Neural cell (in vitro differentiated cells): ENCODE results near the gene HRK. TPM values are rescaled to one million over a fixed set of nuclear protein-coding genes. Genes with fewer than 3 reads are reported as not detected.

ENCODE experiments used
- H2AFZ ChIP-seq: fragments of 200-600, 300-800 bp; sonication (generic), shearing (Covaris generic); 2 replicates; pipeline ENCODE4 v1.6.0; 2014; ENCODE audit warnings: low read depth, mild to moderate bottlenecking, antibody characterized with exemption, low read length, moderate library complexity
- H3F3A ChIP-seq: fragments of 200-600 bp; shearing (Covaris generic); 2 replicates; pipeline ENCODE4 v1.6.1; 2016; ENCODE audit warnings: mild to moderate bottlenecking, moderate library complexity, mixed read lengths, antibody characterized with exemption, low read length; ENCODE audit not compliant: insufficient read depth, poor library complexity, severe bottlenecking
- H3K27ac ChIP-seq: fragments of 200-600, 300-800 bp; sonication (generic), shearing (Covaris generic); 2 replicates; pipeline ENCODE4 v1.5.1; 2014; ENCODE audit warnings: mild to moderate bottlenecking, low read length, moderate library complexity
- H3K27me3 ChIP-seq: fragments of 300-800, 200-600 bp; sonication (generic), shearing (Covaris generic); 2 replicates; pipeline ENCODE4 v1.6.0; 2014; ENCODE audit warnings: mild to moderate bottlenecking, low read depth, low read length, moderate library complexity; ENCODE audit not compliant: insufficient read depth
- H3K36me3 ChIP-seq: fragments of 300-800, 200-600 bp; sonication (generic), shearing (Covaris generic); 2 replicates; pipeline ENCODE4 v1.5.1; 2014; ENCODE audit warnings: mild to moderate bottlenecking, antibody characterized with exemption, low read length, moderate library complexity; ENCODE audit not compliant: insufficient read depth
- H3K4me2 ChIP-seq: fragments of 300-800, 200-600 bp; sonication (generic), shearing (Covaris generic); 2 replicates; pipeline ENCODE4 v1.6.0; 2014; ENCODE audit warnings: mild to moderate bottlenecking, low read length
- H3K4me3 ChIP-seq: fragments of 300-800, 200-600 bp; sonication (generic), shearing (Covaris generic); 2 replicates; pipeline ENCODE4 v1.5.1; 2014; ENCODE audit warnings: mild to moderate bottlenecking, low read length, moderate library complexity
- H3K79me2 ChIP-seq: fragments of 200-600 bp; shearing (Covaris generic); replicated peaks from 2 replicates; pipeline ENCODE4 v1.6.0; 2014; ENCODE audit warnings: mild to moderate bottlenecking, low read length, moderate library complexity; ENCODE audit not compliant: insufficient read depth
- H3K9ac ChIP-seq: fragments of 300-800, 200-600 bp; sonication (generic), shearing (Covaris generic); 2 replicates; pipeline ENCODE4 v1.6.1; 2016; ENCODE audit warnings: mild to moderate bottlenecking, low read length, mixed read lengths
- H3K9me2 ChIP-seq: fragments of 200-600 bp; shearing (Covaris generic); 2 replicates; pipeline ENCODE4 v1.6.1; 2016; ENCODE audit warnings: mild to moderate bottlenecking, low read length, mixed read lengths; ENCODE audit not compliant: insufficient read depth
- H3K9me3 ChIP-seq: fragments of 200-600, 300-800 bp; sonication (generic), shearing (Covaris generic); 2 replicates; pipeline ENCODE4 v1.6.1; 2016; ENCODE audit warnings: mild to moderate bottlenecking, mixed run types, low read length, moderate library complexity, mixed read lengths
- H4K20me1 ChIP-seq: fragments of 200-600 bp; shearing (Covaris generic); 2 replicates; pipeline ENCODE4 v1.6.1; 2016; ENCODE audit warnings: mild to moderate bottlenecking, mixed run types; ENCODE audit not compliant: insufficient read depth
- EP300 ChIP-seq: fragments of 450-650 bp; conservative IDR thresholded peaks from 2 replicates; pipeline ENCODE4 v1.6.1; 2014; ENCODE audit warnings: antibody characterized with exemption, mild to moderate bottlenecking, moderate library complexity; ENCODE audit not compliant: poor library complexity, severe bottlenecking
- EZH2 ChIP-seq: fragments of 200-600, 300-800 bp; shearing (Covaris generic), sonication (generic); IDR thresholded peaks from 2 replicates; pipeline ENCODE4 v1.6.1; 2014; ENCODE audit warnings: antibody characterized with exemption, low read length, borderline replicate concordance, mild to moderate bottlenecking; ENCODE audit not compliant: insufficient read depth, poor library complexity, severe bottlenecking
- MXI1 ChIP-seq: fragments of 450-650 bp; conservative IDR thresholded peaks from 2 replicates; pipeline ENCODE4 v1.6.1; 2014; ENCODE audit warnings: antibody characterized with exemption, mild to moderate bottlenecking; ENCODE audit not compliant: poor library complexity, severe bottlenecking
- POLR2AphosphoS5 ChIP-seq: IDR thresholded peaks from 2 replicates; pipeline ENCODE4 v1.6.1; 2012
- RAD21 ChIP-seq: fragments of 450-650 bp; conservative IDR thresholded peaks from 2 replicates; pipeline ENCODE4 v1.6.1; 2014; ENCODE audit warnings: antibody characterized with exemption, mild to moderate bottlenecking, moderate library complexity
- SMC3 ChIP-seq: fragments of 450-650 bp; conservative IDR thresholded peaks from 2 replicates; pipeline ENCODE4 v1.6.1; 2014; ENCODE audit warnings: antibody characterized with exemption, mild to moderate bottlenecking, moderate library complexity; ENCODE audit not compliant: poor library complexity
- TAF1 ChIP-seq: IDR thresholded peaks from 2 replicates; pipeline ENCODE4 v1.6.1; 2012; ENCODE audit warnings: low read depth
- polyA plus RNA-seq: library from polyadenylated mRNA; depleted of rRNA; stranded (reverse); fragments of >200 nt; gene quantifications from 2 replicates; pipeline ENCODE4 v1.2.3, GENCODE V29; 2014
- TF ChIP-seq, protein P1 (sequence below): fragments of 450-650 bp; IDR thresholded peaks from 2 replicates; pipeline ENCODE4 v1.5.1; 2014; ENCODE audit warnings: antibody characterized with exemption, mild to moderate bottlenecking, moderate library complexity; ENCODE audit not compliant: poor library complexity, severe bottlenecking
- TF ChIP-seq, protein P2 (sequence below): IDR thresholded peaks from 2 replicates; pipeline ENCODE4 v1.6.1; 2012; ENCODE audit warnings: borderline replicate concordance

The HRK gene
- polyA plus RNA-seq, 1 donor from 2014 or later = 1.4 TPM

DNA sequence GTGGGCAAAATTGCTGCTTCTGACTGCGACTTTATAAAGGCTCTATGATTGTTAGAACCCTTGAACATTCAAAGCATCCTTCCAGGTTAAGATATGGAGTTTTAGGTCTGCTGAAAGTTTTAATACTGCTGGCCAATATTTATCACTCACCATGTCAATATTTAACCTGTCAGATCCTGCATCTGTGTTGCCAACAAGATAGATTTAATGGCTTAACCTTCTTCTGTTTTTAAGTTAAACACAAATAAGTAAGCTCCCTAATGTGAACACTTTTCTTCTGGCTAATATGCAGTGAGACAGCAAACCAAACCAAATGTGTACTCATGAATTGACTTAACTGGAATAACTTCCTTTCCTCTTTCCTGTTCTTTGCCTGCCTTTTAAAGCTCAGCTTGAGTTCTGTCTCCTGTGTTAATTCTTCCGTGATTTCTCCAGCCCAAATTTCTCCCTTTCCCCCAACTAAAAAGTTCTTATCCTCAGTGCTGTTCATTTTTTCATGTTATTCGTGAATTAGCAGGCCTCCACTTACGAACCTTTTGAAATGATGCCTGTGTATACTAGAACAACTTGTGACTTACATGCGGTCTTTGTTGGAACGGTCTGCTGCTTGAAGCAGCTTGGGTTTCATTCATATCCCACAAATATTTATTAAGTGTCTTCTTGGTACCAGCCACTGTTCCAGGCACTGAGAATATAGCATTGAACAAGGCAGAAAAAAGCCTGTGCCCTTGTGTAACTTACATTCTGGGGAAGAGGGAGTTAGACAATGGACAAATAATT is 38.7 kb upstream of the HRK start:
- H3K36me3 ChIP-seq = no peaks in the 10 kb centered on the region
- no peaks in the 10 kb centered on the region for H3F3A ChIP-seq
- no peaks in the 10 kb centered on the region for H3K27me3 ChIP-seq
- H3K9me2 ChIP-seq = no peaks in the 10 kb centered on the region
- no peaks in the 10 kb centered on the region for H3K9me3 ChIP-seq
- no peak overlapping the region for H2AFZ ChIP-seq
- H3K9ac ChIP-seq = no peak overlapping the region
- H3K4me2 ChIP-seq = no peak overlapping the region
- H3K27ac ChIP-seq = no peak overlapping the region
- H3K79me2 ChIP-seq = peaks cover 2% of the 10 kb centered on the region
- TF ChIP-seq EP300 = no peak
- no peak for TF ChIP-seq MXI1
- no peak for TF ChIP-seq TAF1
- TF ChIP-seq SMC3 = no peak
- TF ChIP-seq EZH2 = no peak
- TF ChIP-seq, protein P1, sequence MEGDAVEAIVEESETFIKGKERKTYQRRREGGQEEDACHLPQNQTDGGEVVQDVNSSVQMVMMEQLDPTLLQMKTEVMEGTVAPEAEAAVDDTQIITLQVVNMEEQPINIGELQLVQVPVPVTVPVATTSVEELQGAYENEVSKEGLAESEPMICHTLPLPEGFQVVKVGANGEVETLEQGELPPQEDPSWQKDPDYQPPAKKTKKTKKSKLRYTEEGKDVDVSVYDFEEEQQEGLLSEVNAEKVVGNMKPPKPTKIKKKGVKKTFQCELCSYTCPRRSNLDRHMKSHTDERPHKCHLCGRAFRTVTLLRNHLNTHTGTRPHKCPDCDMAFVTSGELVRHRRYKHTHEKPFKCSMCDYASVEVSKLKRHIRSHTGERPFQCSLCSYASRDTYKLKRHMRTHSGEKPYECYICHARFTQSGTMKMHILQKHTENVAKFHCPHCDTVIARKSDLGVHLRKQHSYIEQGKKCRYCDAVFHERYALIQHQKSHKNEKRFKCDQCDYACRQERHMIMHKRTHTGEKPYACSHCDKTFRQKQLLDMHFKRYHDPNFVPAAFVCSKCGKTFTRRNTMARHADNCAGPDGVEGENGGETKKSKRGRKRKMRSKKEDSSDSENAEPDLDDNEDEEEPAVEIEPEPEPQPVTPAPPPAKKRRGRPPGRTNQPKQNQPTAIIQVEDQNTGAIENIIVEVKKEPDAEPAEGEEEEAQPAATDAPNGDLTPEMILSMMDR = no peak
- TF ChIP-seq, protein P2, sequence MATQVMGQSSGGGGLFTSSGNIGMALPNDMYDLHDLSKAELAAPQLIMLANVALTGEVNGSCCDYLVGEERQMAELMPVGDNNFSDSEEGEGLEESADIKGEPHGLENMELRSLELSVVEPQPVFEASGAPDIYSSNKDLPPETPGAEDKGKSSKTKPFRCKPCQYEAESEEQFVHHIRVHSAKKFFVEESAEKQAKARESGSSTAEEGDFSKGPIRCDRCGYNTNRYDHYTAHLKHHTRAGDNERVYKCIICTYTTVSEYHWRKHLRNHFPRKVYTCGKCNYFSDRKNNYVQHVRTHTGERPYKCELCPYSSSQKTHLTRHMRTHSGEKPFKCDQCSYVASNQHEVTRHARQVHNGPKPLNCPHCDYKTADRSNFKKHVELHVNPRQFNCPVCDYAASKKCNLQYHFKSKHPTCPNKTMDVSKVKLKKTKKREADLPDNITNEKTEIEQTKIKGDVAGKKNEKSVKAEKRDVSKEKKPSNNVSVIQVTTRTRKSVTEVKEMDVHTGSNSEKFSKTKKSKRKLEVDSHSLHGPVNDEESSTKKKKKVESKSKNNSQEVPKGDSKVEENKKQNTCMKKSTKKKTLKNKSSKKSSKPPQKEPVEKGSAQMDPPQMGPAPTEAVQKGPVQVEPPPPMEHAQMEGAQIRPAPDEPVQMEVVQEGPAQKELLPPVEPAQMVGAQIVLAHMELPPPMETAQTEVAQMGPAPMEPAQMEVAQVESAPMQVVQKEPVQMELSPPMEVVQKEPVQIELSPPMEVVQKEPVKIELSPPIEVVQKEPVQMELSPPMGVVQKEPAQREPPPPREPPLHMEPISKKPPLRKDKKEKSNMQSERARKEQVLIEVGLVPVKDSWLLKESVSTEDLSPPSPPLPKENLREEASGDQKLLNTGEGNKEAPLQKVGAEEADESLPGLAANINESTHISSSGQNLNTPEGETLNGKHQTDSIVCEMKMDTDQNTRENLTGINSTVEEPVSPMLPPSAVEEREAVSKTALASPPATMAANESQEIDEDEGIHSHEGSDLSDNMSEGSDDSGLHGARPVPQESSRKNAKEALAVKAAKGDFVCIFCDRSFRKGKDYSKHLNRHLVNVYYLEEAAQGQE = no peak
- TF ChIP-seq POLR2AphosphoS5 = no peak
- TF ChIP-seq RAD21 = no peak
- no peaks in the 10 kb centered on the region for H4K20me1 ChIP-seq
- no peak overlapping the region for H3K4me3 ChIP-seq

DNA sequence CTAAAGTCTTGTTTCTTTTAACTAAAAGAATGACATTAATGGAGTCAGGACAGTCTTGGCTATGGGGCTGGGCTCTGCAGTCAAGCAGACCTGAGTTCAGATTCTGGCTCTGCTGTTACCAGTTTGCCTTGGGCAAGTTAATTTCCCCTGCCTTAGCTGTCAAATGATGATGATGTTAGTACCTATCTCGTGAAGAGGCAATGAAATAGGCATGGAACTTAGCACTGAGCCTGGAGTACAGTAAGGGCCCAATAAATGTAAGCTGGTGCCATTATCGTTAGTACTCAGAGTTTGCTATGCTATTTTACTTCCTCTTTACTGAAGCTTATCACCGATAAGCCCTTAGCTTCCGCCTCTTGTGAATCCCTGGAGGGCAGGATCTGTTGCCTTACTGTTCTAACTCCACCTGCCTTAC is 38.0 kb upstream of the HRK start:
- Histone ChIP-seq H3F3A (no peaks in the 10 kb centered on the region), H3K9ac (no peak overlapping the region), H2AFZ (no peak overlapping the region), H3K27ac (no peak overlapping the region), H3K27me3 (no peaks in the 10 kb centered on the region), H3K4me2 (no peak overlapping the region), H3K9me3 (no peaks in the 10 kb centered on the region), H3K4me3 (no peak overlapping the region), H3K36me3 (no peaks in the 10 kb centered on the region), H3K9me2 (no peaks in the 10 kb centered on the region), H3K79me2 (peaks cover 2% of the 10 kb centered on the region), H4K20me1 (no peaks in the 10 kb centered on the region)
- TF ChIP-seq POLR2AphosphoS5 (no peak), EZH2 (no peak), SMC3 (no peak), MXI1 (no peak), RAD21 (no peak), EP300 (no peak), TAF1 (no peak)
- TF ChIP-seq, protein P2 = no peak
- TF ChIP-seq, protein P1 = no peak
